K562 (cell line): ENCODE results near the gene RABGAP1L. TPM values are rescaled to one million over a fixed set of nuclear protein-coding genes. Genes with fewer than 3 reads are reported as not detected.

Experiments
- CTBP1 ChIP-seq: fragments of 450-650 bp; IDR thresholded peaks from 2 replicates; pipeline ENCODE4 v1.6.1; 2016; ENCODE audit warnings: borderline replicate concordance
- CTCF ChIP-seq, 3 experiments: IDR thresholded peaks in 2 of 3; conservative IDR thresholded peaks in 1 of 3; 2 replicates each; pipeline ENCODE4 v1.5.1; 2011 to 2012; ENCODE audit warnings: low read length in 3 of 3, mild to moderate bottlenecking in 3 of 3, control low read depth in 2 of 3, improper control_type of control experiment in 1 of 3, inconsistent platforms in 1 of 3, low read depth in 1 of 3, mixed read lengths in 1 of 3, moderate library complexity in 1 of 3; ENCODE audit not compliant: insufficient read depth in 2 of 3
- E2F5 ChIP-seq: sonication (generic); formaldehyde crosslinking; IDR thresholded peaks from 2 replicates; pipeline ENCODE4 v1.8.0; 2022; ENCODE audit warnings: mild to moderate bottlenecking, missing genetic modification reagents
- FOXK1 ChIP-seq: sonication (generic); formaldehyde crosslinking; IDR thresholded peaks from 2 replicates; pipeline ENCODE4 v1.8.0; 2022; ENCODE audit warnings: missing genetic modification reagents, mild to moderate bottlenecking, borderline replicate concordance
- PHF8 ChIP-seq: fragments of 200-600 bp; sonication (generic); IDR thresholded peaks from 2 replicates; pipeline ENCODE4 v1.6.1; 2012; ENCODE audit warnings: mixed run types, mild to moderate bottlenecking, inconsistent platforms, low read length, moderate library complexity, borderline replicate concordance
- RFX5 ChIP-seq: IDR thresholded peaks from 2 replicates; pipeline ENCODE4 v1.6.1; 2011; ENCODE audit warnings: low read depth, mild to moderate bottlenecking, improper control_type of control experiment, low read length
- TEAD1 ChIP-seq, 2 experiments: fragments of 450-650 bp in 1 of 2; sonication (generic) in 1 of 2; formaldehyde crosslinking; IDR thresholded peaks; 2 replicates each; pipeline versions ENCODE4 v1.4.0 to v1.8.0; 2020 to 2022; ENCODE audit warnings: mild to moderate bottlenecking in 2 of 2, missing genetic modification reagents in 1 of 2
- ZNF764 ChIP-seq: fragments of 250-450 bp; sonication (Bioruptor Pico); IDR thresholded peaks from 2 replicates; pipeline ENCODE4 v1.4.0; 2020; ENCODE audit warnings: low read depth, mild to moderate bottlenecking, moderate library complexity
- polyA plus RNA-seq, 8 experiments: library from polyadenylated mRNA; depleted of rRNA in 4 of 8; stranded (reverse) in 5 of 8; unstranded in 3 of 8; fragments of >200 nt; fragmentation: Nextera tagmentation in 2 of 8; fragmentation: Illumina TruSeq in 1 of 8; extraction: Ambion mirVana in 2 of 8; extraction: Trizol in 1 of 8; gene quantifications; 2 replicates each; pipeline versions ENCODE4 v1.2.1 to v1.2.3, GENCODE V29; 2011 to 2014; ENCODE audit warnings: inconsistent platforms in 1 of 8, missing spikeins in 1 of 8
- total RNA-seq, 7 experiments: library from RNA; depleted of rRNA in 6 of 7; stranded (reverse); fragments of >200 nt in 6 of 7; fragmentation: Illumina TruSeq in 2 of 7; extraction: Trizol in 2 of 7; gene quantifications; 2 replicates each; pipeline versions ENCODE4 v1.2.1 to v1.2.3, GENCODE V29; 2011 to 2021; ENCODE audit warnings: low replicate concordance in 1 of 7

The RABGAP1L gene
- total and polyA plus RNA-seq, 9 of the 15 experiments (the other 6 are each of a cell fraction or from before 2014, with no cell fraction given) = 16.5 to 44.9 (median 26.7) TPM

GRCh38 chr1:174131032-174131638, 28.2 kb upstream of the RABGAP1L start (continued):
- TF ChIP-seq E2F5 = 0 out of 2 replicates have a peak, but pooled peaks have one; percentile 14
- no peak for TF ChIP-seq FOXK1 (CRISPR knock-in tag)
- TF ChIP-seq CTCF (IDR thresholded peaks at IDR 0.05 in 2 of 3, conservative IDR thresholded peaks at IDR 0.05 in 1 of 3; ENCODE audit: insufficient read depth in 2 of 3, low read depth in 1 of 3, low read length in 3 of 3) = no peak
- TF ChIP-seq PHF8 = no peak
- 0 out of 4 replicates have a peak, but pooled peaks of 1 of the 2 experiments have one; percentile 38 for TF ChIP-seq TEAD1 (CRISPR knock-in tag; IDR thresholded peaks at IDR 0.05)
- no peak for TF ChIP-seq RFX5
- no peak for TF ChIP-seq ZNF764
- TF ChIP-seq CTBP1 = no peak
